GM21423 (cell line): ENCODE data around the gene ZBTB20.
"Not testable (repeated sequence)": the region's sequence is repeated elsewhere in the genome, so short reads cannot be mapped to it uniquely, and the experiment has no call there.

Experiments used
- ATAC-seq: cut with Tn5 transposase; IDR thresholded peaks from one replicate; pipeline ENCODE4 v1.9.1; 2021; ENCODE audit warnings: mild to moderate bottlenecking, moderate library complexity; ENCODE audit not compliant: unreplicated experiment

The ZBTB20 gene

DNA sequence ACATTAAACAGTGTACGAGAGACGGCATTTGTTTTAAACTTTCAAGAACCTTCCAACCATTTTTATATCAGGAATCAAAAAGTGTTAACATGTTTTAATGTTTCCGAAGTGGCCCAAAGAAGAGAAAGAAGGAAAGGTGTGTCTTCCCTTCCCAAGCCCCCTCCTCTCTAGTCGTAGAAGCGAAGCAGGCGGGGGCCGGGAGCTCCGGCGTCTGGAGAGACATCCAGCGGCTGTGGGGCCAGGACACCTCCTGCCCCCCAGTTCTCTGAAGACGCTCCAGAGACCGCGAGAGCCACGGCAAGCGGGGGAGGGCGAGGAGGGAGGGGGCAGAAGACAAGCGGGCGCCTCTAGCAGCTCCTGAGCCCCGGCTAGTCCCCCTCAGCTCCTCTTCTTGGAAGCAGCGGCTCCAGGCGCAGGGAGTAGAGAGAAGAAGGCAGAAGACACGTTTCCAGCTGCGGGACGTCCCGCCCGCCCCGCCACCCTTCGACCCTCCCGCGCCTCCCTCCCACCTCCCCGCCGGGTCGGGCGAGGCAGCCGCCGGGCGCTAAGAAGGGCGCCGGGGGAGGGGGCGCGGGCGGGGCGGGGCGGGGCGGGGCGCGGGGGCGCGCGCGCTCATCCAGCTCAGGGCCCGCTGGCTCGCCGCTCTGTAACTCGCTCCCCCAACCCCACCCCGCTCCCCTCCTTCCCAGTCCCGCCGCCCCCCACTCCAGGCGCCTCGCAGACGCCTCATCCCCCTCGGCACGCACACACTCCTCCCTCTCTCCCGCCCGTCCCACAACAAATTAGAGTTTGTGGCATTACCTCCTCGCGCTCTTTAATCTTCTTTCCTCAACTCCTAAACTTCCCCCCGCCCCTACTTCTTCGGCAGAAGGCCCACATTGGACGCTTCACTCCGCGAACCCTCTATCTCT lies at the start of gene ZBTB20:
ZBTB20 (minus strand) TSS at position 871 of the 911 bp plus-strand sequence.
- peak; percentile 24 for ATAC-seq

DNA sequence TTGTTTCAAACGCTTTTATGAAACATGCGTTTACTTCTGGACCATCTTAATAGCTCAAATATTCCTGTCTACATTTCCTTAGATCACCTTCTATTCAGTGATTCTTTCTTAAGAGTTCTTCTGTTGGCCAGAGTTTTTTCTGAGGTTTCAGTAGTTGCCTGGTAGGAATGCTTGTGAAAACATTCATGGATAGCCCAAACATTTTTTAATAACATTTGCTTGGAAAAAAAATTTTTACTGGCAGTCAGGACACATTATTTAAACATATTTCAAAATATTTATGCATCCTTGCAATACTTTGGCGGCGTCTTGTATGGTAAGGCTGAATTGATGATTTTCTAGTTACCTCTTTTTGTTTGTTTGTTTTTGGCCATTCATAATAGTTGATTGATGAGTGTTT lies 47.4 kb upstream of the ZBTB20 start:
- ATAC-seq, result no peak

- no peak for ATAC-seq
Observed at GRCh38 chr3:115190747-115191146, 43.7 kb upstream of the ZBTB20 start.

- peak; percentile 100 for ATAC-seq
Observed at GRCh38 chr3:115187149-115187757, 40.2 kb upstream of the ZBTB20 start.

DNA sequence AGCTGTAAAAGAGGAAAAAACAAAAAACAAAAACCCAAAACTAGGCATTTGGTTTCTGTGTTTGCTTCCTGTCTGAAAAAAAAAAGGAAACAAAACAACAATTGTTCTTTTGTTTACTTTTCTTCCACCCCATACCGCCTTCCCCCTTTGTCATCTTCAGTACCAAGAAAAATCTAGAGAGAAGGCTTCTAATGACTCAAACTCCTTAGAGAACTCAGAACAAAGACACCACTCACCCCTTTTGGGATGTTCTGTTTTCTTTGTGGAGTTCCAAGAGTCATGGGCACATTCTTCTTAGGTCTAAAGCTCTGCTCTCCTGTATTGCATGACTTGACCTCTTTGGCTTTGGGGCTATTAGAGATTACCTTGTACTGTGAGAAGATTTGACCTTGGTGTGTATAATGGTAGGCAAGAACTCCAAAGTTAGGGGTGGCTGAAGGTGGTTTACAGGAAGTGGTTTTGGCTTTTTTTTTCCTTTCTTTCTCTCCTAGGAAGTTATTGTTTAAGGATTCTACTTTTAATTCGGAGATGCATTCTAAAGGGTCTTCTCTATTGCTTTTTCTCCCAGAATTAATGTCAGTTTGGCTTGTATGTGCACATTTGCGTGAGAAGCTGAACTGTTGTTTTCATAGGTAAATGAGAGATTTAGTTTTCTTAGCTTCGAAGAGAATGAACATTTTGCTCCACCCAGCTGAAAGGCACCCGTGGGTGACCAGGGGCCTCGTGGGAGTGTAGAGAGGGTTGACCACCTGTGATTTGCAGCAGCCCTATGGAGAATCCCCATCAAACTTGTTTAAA lies 39.5 kb upstream of the ZBTB20 start:
- peak; percentile 31 for ATAC-seq

- ATAC-seq, result not testable (repeated sequence)
Observed at GRCh38 chr3:115184859-115185572, 37.9 kb upstream of the ZBTB20 start.

GRCh38 chr3:115178930-115179329 lies 31.8 kb upstream of the ZBTB20 start:
- not testable (repeated sequence) for ATAC-seq

DNA sequence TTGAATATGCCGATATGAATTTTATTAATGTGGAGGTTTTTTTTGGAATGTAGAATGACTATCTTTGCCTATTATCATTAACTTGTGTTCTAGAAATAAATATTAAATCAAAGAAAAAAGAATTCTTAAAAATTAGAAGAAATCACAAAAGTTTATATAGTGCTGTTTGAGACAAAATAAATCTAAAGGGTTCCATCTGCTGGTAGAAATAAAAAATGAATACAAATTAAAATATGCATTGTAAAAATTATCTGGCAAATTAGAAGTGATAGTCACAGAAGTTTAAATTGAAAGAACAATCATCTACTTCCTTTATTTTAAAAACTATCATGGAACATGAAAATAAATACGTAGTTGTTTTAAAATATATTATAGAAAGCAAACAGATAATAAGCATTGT lies 22.7 kb upstream of the ZBTB20 start:
- no peak for ATAC-seq

- ATAC-seq, result no peak
Observed at GRCh38 chr3:115165701-115166100, 18.6 kb upstream of the ZBTB20 start.

GRCh38 chr3:115165266-115165665 lies 18.2 kb upstream of the ZBTB20 start:
- no peak for ATAC-seq

DNA sequence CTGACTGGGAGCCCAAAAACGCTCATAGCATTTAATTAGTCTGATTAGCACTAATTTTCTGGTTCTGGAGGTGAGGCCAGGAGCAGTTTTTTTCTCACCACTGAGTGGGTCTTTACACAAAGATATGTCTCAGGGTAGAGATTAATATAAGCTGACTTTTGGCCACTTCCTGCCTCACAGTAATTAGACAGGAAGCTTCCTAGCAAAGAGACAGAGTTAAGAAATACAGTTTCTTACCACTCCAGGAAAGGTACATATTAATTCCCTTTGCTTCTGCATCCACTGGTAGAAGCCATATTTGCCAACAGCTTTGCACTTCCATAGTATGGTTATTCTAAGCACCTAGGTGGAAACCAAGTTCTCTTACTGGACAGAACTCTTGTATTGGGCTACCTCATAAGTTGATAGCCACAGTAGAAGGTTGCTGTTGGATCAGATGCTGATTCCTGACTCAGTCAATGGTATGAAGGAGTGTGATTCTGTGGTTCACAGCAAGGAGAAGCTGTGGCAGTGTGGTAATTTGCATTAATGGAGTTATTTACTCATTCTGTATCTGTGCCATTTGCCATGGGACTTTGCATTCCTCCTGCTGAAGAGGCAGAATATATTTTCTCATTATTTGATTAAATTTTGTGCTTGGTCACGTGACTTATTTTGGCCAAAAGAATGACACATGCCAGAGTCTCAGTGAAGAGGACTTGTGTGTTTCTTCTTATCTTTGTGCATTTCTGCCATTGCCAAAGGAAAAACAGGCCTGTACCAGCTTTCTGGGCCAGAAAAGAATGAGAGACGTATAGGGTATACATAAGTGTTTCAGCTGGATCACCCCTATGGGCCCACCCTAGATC lies 17.5 kb upstream of the ZBTB20 start:
- ATAC-seq, result no peak

- ATAC-seq, result no peak
Observed at GRCh38 chr3:115162759-115163158, 15.7 kb upstream of the ZBTB20 start.

GRCh38 chr3:115161866-115162265 lies 14.8 kb upstream of the ZBTB20 start:
- ATAC-seq, result no peak

- no peak for ATAC-seq
Observed at GRCh38 chr3:115161168-115161834, 14.2 kb upstream of the ZBTB20 start.

- peak; percentile 99 for ATAC-seq
Observed at GRCh38 chr3:115160295-115160694, 13.2 kb upstream of the ZBTB20 start.

GRCh38 chr3:115156046-115156654 lies 9.1 kb upstream of the ZBTB20 start:
- ATAC-seq, result no peak

DNA sequence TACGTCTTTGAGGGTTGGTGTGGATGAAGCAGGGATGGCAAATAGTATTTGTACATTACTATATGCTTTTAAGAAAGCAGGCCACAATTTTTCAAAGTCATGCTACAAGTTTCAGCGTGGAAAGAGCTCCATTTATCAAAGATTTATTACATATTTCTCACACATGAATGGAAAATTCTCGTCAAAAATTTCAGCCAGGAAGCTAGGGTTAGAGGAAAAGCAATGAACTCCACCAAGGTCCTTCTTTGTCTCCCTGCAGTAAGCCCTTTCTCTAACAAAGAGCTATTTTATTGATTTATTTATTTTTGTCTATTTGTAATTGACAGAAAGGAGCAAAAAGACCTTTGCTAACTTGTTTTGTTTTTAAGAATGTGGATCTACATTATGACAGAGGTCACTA lies 7.5 kb upstream of the ZBTB20 start:
- ATAC-seq, result no peak

DNA sequence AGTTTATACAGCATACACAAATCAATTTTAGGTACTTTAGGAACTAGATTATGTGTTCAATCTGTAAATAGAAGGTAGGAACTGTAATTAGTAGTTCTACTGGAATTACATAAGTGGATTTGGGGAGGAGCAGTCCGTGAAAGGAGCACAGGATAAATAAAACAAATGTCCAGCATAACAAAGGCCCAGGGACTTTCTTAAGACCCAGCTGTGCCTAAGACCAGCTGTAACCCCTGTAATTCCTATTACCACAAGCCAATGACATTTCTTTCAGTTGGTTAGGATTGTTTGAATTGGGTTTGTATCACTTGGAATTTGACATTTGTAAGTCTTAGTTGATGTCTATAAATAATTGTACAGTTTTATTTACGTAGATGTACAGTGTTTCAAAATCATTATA lies 4.8 kb upstream of the ZBTB20 start:
- ATAC-seq, result no peak
